ENCODE measurements around the gene MYLK4. TPM values are rescaled to one million over a fixed set of nuclear protein-coding genes. Genes with fewer than 3 reads are reported as not detected.

MYLK4 gene
- total RNA-seq, 4 donors from 2014 or later, result 0.41 to 0.79 (median 0.67) TPM

GRCh38 chr6:2680264-2680922 lies 70.3 kb downstream of the MYLK4 start:
- Histone ChIP-seq H3K9me3 (no peaks in the 10 kb centered on the region), H3K4me3 (no peak overlapping the region), H3K4me1 (no peaks in the 10 kb centered on the region), H3K27ac (no peak overlapping the region), H3K27me3 (no peaks in the 10 kb centered on the region), H3K36me3 (no peaks in the 10 kb centered on the region)
- intact Hi-C loops (cut with DNase I; ENCODE audit: low total_unique reads) (no loop called here), in situ Hi-C loops (cut with MboI; ENCODE audit: low pct_ligation_motif_present in 1 of 4, low pct_unique_long_range_greater_than_20kb in 1 of 4, low sequenced_read_pairs in 3 of 4) (no loop called here)
- WGBS, 2 donors (ENCODE audit: low coverage in 1 of 2), result 88 to 89% methylated on average over 8 to 15 of the region's 15 CpGs
- no peak for TF ChIP-seq EP300 (IDR thresholded peaks at IDR 0.05; ENCODE audit: low read depth)
- TF ChIP-seq POLR2AphosphoS5 (IDR thresholded peaks at IDR 0.05), result no peak
- no peak for TF ChIP-seq POLR2A (IDR thresholded peaks at IDR 0.05)
- no peak for TF ChIP-seq CTCF (IDR thresholded peaks at IDR 0.05)
- no peak for DNase-seq

- in situ Hi-C loops (cut with MboI; ENCODE audit: low pct_ligation_motif_present in 1 of 4, low pct_unique_long_range_greater_than_20kb in 1 of 4, low sequenced_read_pairs in 3 of 4), result no loop called here
- H3K9me3 ChIP-seq, result no peaks in the 10 kb centered on the region
- intact Hi-C loops (cut with DNase I; ENCODE audit: low total_unique reads), result no loop called here
- WGBS, 2 donors (ENCODE audit: low coverage in 1 of 2), result 58% methylated on average over 4 of the region's 4 CpGs; no CpG with 5 or more reads in 1 of the 2 donors
- TF ChIP-seq POLR2AphosphoS5 (IDR thresholded peaks at IDR 0.05), result no peak
- no peak for TF ChIP-seq CTCF (IDR thresholded peaks at IDR 0.05)
- TF ChIP-seq EP300 (IDR thresholded peaks at IDR 0.05; ENCODE audit: low read depth), result no peak
- TF ChIP-seq POLR2A (IDR thresholded peaks at IDR 0.05), result no peak
- DNase-seq, result no peak
- no peak overlapping the region for H3K4me3 ChIP-seq
- H3K4me1 ChIP-seq, result no peaks in the 10 kb centered on the region
- no peaks in the 10 kb centered on the region for H3K27me3 ChIP-seq
- H3K36me3 ChIP-seq, result no peaks in the 10 kb centered on the region
- H3K27ac ChIP-seq, result no peak overlapping the region
These were observed 73.6 kb downstream of the MYLK4 start for GRCh38 chr6:2677080-2677593.

GRCh38 chr6:2676048-2676447 lies 74.7 kb downstream of the MYLK4 start:
- Histone ChIP-seq H3K9me3 (no peaks in the 10 kb centered on the region), H3K36me3 (no peaks in the 10 kb centered on the region), H3K4me3 (no peak overlapping the region), H3K4me1 (no peaks in the 10 kb centered on the region), H3K27ac (no peak overlapping the region), H3K27me3 (no peaks in the 10 kb centered on the region)
- 83 to 87% methylated on average over 2 of the region's 2 CpGs for WGBS, 2 donors (ENCODE audit: low coverage in 1 of 2)
- no peak for TF ChIP-seq EP300 (IDR thresholded peaks at IDR 0.05; ENCODE audit: low read depth)
- DNase-seq, result no peak
- intact Hi-C loops (cut with DNase I; ENCODE audit: low total_unique reads) (no loop called here), in situ Hi-C loops (cut with MboI; ENCODE audit: low pct_ligation_motif_present in 1 of 4, low pct_unique_long_range_greater_than_20kb in 1 of 4, low sequenced_read_pairs in 3 of 4) (no loop called here)

- WGBS, 2 donors (ENCODE audit: low coverage in 1 of 2), result 80 to 91% methylated on average over 6 of the region's 6 CpGs
- intact Hi-C loops (cut with DNase I; ENCODE audit: low total_unique reads), result no loop called here
- no peak for TF ChIP-seq POLR2A (IDR thresholded peaks at IDR 0.05)
- no peak for TF ChIP-seq EP300 (IDR thresholded peaks at IDR 0.05; ENCODE audit: low read depth)
These were observed 75.9 kb downstream of the MYLK4 start for GRCh38 chr6:2674857-2675256.

GRCh38 chr6:2669067-2669700 lies 81.5 kb downstream of the MYLK4 start:
- 85% methylated on average over 12 of the region's 12 CpGs; no CpG with 5 or more reads in 1 of the 2 donors for WGBS, 2 donors (ENCODE audit: low coverage in 1 of 2)
- Histone ChIP-seq H3K36me3 (no peaks in the 10 kb centered on the region), H3K9me3 (no peaks in the 10 kb centered on the region), H3K27ac (no peak overlapping the region), H3K27me3 (no peaks in the 10 kb centered on the region), H3K4me1 (no peaks in the 10 kb centered on the region), H3K4me3 (no peak overlapping the region)
- TF ChIP-seq POLR2A (IDR thresholded peaks at IDR 0.05) (no peak), CTCF (IDR thresholded peaks at IDR 0.05) (no peak), EP300 (IDR thresholded peaks at IDR 0.05; ENCODE audit: low read depth) (no peak), POLR2AphosphoS5 (IDR thresholded peaks at IDR 0.05) (no peak)
- intact Hi-C loops (cut with DNase I; ENCODE audit: low total_unique reads) (no loop called here), in situ Hi-C loops (cut with MboI; ENCODE audit: low pct_ligation_motif_present in 1 of 4, low pct_unique_long_range_greater_than_20kb in 1 of 4, low sequenced_read_pairs in 3 of 4) (no loop called here)
- DNase-seq, result no peak

More at GRCh38 chr6:2674857-2675256, 75.9 kb downstream of the MYLK4 start:
- no peaks in the 10 kb centered on the region for H3K4me1 ChIP-seq
- in situ Hi-C loops (cut with MboI; ENCODE audit: low pct_ligation_motif_present in 1 of 4, low pct_unique_long_range_greater_than_20kb in 1 of 4, low sequenced_read_pairs in 3 of 4), result no loop called here
- H3K4me3 ChIP-seq, result no peak overlapping the region
- no peaks in the 10 kb centered on the region for H3K9me3 ChIP-seq
- DNase-seq, result no peak
- H3K36me3 ChIP-seq, result no peaks in the 10 kb centered on the region
- H3K27ac ChIP-seq, result no peak overlapping the region
- no peaks in the 10 kb centered on the region for H3K27me3 ChIP-seq

All from transverse colon (tissue), 4 donors.